Activated gamma-delta T cell treated with Interleukin-2 at 50 U/mL for 16 hours (primary cell): ENCODE data around the gene PDCD1LG2.
"Not testable (repeated sequence)": the region's sequence is repeated elsewhere in the genome, so short reads cannot be mapped to it uniquely, and the experiment has no call there.

Source experiments
- DNase-seq: peaks from one replicate; pipeline ENCODE4 v3.0.0-alpha.2; 2020

The PDCD1LG2 gene

DNA sequence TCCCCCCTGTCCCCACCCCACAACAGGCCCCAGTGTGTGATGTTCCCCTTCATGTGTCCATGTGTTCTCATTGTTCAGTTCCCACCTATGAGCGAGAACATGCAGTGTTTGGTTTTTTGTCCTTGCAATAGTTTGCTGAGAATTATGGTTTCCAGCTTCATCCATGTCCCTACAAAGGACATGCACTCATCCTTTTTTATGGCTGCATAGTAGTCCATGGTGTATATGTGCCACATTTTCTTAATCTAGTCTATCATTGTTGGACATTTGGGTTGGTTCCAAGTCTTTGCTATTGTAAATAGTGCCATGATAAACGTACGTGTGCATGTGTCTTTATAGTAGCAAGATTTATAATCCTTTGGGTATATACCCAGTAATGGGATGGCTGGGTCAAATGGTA, 15.6 kb upstream of the PDCD1LG2 start:
- DNase-seq, result not testable (repeated sequence)

DNA sequence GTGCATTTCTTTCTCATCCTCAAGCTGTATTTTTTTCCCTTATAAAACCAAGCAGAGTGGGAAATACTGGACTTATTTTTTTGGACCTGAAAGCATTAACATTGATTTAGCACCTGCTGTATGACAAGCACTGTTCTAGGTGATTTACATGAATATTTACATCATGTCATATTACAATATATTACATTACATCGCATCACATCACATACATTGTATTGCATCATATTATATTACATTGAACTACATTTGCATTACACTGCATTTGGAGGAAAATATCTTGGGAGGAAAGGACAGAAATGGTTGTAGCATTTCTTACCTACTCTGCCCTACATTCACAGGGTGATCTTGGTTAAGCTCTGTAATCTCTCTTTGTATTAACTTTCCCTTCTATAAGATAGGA, 11.2 kb upstream of the PDCD1LG2 start:
- no peak for DNase-seq

DNA sequence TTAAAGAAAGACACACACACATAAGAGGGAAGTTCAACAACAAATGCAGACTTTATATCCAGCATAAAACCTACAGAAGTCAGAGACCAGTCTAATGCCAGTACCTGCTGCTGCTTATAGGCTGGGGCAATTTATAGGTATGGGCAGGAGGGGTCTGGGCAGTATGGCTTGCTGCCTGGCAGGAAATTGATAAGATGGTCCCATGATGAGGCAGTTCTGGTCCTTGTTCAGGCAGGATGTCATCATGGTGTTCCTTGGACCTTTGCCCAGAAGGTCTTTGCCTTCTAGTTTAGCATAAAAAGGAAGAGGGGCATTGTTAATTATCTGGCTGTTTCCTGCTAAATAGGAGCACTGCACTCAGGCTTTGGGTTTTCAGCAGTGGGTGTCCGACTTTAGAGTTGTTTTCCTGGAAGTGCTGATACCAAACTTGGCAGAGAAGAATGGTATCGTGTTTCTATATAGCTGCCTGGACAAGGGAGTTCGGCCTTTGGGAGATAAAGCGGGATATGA, 10.4 kb upstream of the PDCD1LG2 start:
- no peak for DNase-seq

DNA sequence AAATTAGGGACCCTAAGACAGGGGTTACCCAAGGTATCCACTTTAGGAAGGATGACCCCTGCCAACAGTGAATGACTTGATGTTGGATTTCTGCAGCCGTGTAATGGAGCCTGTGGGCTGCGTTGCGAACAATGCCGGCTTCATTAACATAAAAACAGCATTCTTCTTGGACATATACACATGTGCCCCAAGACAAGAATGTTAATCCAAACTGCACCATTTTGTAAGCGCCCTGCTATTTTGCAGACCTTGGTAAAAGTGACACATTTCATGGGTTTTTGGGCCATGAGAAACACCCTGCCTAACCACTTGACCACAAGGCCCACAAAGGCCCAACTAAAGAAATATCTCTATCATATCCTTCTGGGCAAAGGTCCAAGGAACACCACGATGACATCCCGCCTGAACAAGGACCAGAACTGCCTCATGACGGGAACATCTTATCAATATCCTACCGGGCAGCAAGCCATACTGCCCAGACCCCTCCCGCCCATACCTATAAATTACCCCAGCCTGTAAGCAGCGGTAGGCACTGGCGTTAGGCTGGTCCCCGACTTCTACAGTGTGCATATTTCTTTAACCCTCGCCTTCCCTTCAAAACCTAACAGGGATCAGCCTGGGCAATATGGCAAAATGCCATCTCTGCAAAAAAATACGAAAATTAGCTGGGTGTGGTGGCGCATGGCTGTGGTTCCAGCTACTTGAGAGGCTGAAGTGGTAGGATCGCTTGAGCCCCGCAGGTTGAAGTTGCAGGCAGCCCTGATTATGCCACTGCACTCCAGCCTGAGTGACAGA, 9.7 kb upstream of the PDCD1LG2 start:
- no peak for DNase-seq

DNA sequence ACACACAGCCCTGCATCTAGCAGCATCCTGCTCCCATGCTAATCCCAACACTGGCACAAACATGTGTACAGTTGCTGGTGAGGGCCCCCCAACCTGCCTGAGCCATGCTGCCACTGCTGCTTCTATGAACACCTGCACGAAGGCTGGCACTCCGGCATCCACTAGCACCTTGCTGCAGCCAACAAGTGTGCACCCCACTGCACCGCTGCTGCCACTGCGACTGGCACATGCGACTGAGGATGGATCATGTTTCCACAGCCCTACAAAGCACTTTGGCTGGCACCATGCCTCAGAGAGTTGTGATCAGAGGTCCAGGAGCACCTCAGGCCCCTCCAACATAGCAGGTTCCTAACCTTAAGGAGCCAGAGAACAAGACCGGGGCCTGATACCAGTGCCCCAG, 7.8 kb upstream of the PDCD1LG2 start:
- DNase-seq, result no peak

DNA sequence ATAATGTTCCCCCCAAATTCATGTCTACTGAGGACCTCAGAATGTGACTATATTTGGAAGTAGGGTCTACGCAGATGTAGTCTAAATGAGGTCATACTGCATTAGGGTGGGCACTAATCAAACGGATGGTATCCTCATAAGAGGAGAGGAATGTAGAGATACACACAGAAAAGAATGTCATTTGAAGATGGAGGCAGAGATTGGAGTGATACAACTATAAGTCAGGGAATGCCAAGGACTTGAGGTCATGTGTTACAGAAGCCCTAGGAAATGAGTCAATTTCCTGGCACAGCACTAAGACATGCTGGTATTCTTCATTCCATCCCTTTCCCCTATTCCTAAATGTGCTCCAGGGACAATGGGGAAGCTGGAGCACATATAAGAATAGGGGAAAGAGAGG, 758 bp upstream of the PDCD1LG2 start:
- no peak for DNase-seq

DNA sequence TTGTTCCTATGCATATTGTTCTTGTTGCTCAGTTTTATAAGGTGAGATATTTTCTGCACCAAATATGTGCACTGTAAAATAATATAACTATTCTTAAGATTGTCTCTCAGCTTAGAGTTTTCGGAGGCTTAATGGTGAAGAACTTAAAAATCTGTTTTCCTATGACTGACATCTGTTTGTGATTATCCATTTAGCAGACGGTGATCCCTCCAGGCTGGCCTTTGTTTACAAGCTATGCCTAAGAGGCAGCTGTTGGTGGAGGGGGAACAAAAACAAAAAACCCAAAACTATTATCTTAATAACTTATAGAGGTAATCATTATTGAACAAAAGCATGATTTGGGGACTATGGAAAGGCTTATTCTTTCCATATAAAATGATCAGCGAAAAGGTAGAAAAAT, 658 bp downstream of the PDCD1LG2 start:
- no peak for DNase-seq

DNA sequence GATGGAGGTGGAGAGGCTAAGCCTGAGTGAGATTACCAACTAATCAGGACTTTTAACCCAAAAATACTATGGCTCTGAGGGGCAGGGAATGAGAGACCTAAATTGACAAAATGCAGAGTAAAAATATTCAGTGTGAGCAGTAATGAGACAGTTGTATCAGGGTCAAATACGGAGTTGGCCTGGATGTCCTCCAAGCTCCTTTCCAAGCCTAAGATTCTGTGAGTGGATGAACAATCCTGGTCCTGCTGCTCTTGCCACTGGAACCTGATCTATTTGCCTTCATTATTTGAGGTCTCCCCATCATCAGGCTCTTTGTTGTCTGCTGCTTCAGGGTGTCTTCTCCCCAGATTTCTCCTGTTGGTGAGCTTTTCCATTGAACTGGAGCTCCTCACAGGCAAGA, 1.1 kb downstream of the PDCD1LG2 start:
- no peak for DNase-seq

- no peak for DNase-seq
These were observed 1.7 kb downstream of the PDCD1LG2 start for GRCh38 chr9:5511935-5512580.

GRCh38 chr9:5512658-5513452, 2.5 kb downstream of the PDCD1LG2 start:
- no peak for DNase-seq

DNA sequence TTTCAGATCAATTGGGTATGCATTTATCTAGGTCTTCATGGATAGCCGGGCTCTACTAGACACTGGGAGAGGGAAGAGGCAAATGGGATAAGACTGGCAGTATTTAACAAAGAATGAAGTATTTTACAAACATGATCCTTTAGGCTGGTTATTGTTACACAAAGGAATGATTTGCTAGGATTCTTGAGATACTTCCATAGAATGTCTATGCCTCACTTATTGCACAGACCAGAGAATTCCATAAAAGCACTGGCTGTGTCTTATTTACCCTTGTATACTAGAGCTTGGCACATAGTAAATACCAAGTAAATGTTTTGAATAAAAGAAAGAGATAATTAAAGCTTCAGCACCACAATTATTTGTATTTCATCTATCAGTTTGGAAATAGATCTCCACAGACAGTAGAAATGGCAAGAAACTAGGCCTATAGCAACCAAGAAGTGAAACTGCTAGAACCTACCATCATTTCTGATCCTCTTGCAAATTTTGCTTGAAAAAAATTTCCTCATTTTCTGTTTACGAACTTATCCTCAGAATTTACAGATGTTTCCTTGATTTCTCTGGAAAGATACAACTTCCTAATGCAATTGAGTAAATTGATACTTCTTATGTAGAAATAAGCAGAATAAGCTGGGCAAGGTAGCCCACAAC, 3.8 kb downstream of the PDCD1LG2 start:
- no peak for DNase-seq

GRCh38 chr9:5514617-5515260, 4.4 kb downstream of the PDCD1LG2 start:
- no peak for DNase-seq

DNA sequence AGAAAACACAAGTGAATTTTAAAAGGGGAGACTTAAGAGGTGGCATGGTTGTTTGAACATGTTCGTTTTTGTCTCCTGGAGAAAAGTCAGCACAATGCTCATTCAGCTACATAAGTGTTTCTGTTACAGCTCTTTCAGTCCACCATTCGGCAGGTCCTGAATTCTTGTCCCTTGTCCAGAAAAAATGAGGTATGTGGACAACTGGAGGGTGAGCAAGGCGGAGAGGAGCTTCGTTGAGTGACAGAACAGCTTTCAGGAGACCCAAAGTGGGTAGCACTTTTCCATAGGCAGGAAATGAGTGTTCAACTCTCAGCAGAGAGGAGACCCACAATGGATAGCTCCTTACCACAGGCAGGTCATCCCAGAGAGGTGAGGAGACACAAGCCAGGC, 4.9 kb downstream of the PDCD1LG2 start:
- no peak for DNase-seq

DNA sequence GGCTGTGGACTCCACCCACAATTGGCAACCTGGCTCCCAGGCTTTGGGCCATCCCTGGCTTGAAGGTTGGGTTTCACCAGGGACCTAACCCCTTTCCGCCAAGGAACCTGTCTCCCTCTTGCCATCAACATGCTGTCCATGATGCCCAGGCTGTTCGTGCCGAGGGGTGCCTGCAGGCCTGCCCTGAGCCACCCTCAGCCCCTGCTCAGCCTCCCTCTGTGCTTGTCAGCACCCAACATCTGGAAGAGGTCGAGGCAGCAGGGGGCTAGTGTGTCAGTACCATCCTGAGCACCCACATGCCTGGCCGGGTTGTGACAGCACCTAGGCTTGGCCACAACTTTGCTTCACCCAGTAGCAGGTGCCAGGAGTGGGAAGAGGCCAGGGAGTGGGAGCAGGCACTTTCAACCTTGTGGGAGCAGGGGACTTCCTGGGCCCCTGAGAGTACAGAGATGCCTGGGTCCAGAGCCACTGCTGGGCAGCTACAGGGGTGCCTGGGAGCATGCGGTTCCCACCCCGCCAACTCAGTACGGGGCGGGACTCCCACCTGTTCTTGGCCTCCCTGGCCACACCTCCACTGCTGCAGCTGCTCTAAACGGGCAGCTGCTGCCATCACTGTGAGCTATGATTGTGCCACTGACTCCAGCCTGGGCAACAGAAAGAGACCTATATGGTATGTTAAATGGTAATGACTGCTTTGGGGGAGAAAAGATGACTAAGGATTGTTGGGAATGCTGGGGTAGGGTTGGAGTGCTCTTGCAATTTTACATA, 6.3 kb downstream of the PDCD1LG2 start:
- no peak for DNase-seq

DNA sequence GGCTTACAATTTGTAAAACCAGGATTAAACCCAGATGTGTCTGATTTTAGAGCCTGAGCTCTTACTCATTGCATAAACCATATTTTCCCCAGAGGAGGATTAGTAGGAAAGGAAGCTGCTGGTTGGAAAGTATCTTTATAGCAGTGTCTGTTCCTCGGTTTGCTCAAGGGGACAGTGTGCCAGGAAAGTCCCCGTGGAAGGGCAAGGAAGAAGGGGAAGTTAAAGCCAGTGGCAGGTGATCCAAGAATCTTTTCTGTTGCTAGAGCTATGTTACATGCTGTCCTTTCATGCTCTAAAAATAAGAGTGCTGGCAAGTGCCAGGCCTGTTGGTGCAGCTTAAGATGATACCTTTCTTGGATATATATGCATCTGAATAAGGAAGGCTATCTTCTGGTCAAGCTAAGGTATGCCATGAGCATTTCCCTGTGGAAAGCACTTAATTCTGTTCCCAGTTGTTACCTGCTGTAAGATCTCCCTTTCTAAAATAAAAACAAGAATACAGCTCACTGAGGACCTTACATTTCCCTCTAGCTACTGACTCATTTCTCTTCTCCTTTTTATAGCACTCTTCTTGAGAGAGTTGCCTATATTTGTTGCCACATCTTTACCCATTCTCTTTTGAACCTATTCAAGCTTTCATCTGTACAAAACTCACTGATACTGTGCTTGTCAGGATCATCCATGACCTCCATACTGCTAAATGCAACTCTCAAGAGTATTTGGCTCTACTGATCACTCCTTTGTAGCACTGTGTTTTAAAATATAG, 8.0 kb downstream of the PDCD1LG2 start:
- no peak for DNase-seq

DNA sequence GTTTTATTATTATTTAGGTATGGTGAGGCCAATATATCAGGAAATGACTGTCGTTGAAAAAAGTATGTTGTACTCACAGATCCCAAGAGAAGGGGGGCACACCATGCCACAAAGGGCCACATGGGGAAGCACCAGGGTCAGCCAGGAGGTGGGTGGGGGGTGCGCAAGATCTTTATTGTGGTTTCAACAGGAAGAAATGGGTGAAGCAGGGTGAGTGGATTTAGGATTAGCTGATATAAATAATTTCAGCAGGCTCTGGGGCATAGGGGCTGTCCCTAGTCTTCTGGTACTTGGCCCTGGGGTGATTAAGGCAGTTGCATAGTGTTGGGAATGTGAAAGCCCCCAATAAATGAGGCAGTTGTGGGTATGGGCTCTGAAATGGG, 8.6 kb downstream of the PDCD1LG2 start:
- DNase-seq, result no peak

- DNase-seq, result no peak
These were observed 13.8 kb downstream of the PDCD1LG2 start for GRCh38 chr9:5524090-5524489.

- no peak for DNase-seq
These were observed 19.4 kb downstream of the PDCD1LG2 start for GRCh38 chr9:5529683-5530221.

DNA sequence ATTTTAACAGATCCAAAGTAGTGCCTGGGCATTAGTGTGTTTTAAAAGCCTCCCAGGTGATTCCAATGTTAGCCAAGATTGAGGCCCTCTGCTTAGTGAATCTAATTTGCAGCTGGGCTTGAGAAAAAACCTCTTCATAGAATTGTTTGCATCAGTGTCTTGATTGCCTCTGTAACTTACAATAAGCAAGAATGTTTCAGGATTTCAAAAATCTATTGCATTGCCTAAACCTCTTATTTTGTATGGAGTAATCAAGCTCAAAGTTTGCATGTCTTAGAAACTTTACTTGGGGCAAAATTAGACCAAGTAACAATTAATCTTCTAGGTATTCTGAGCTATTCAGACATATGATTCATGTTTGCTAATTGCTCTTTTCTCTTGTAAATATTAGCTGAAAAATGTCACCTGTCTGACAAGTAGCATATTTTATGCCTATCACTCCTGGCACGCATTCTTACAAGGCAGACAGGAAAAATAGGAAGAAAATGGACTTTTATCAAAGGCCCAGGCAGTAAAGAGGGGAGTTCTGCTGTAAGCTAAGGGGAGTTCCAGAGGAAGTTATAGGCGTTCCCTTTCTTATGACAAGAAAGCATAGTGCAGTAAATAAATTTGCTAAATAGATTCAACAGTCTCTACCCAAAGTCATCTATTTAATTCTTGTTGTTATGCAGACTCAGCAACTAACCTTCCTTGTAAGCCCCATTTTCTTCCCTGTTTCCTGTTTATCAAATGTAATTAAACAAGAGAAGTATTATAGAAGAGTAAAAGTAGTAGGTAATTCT, 21.0 kb downstream of the PDCD1LG2 start:
- DNase-seq, result no peak

DNA sequence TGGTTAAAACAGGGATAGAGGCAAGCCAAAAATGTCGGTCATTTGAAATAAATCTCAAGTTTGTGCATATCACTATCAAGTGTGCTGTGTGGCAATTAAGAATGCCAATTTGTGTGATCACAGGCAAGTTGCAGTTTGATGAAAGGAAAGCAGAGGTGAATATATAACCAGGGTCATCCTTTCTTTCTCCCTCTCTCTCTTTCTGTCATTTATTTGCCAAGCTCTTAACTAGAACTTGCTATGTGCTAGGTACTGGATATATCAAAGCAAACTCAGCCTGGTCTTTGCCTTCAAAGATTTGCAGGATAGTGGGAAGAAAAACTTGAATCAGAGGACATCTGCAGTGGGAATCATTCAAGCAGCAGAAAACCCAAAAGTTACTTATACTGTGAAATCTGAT, 22.0 kb downstream of the PDCD1LG2 start:
- DNase-seq, result no peak
